ENCODE data around the gene HMBS. TPM values are rescaled to one million over a fixed set of nuclear protein-coding genes. Genes with fewer than 3 reads are reported as not detected.
A peak's percentile ranks its signal among the peaks of the same experiment; 100 is the strongest.

Gene HMBS
- total RNA-seq, 6 experiments from 2014 or later: 31.1 to 45.6 (median 41.9) TPM

GRCh38 chr11:119116601-119117000 lies 31.9 kb downstream of the HMBS start:
- Mint-ChIP-seq H3K27me3 (ENCODE audit: insufficient read depth) (no peaks in the 10 kb centered on the region; the same call in 1 of the 2 replicates), H3K36me3 (ENCODE audit: low read depth) (peaks cover 22% of the 10 kb centered on the region; the same call in 1 of the 2 replicates), H3K27ac (no peak overlapping the region), H3K9me3 (no peaks in the 10 kb centered on the region), H3K4me3 (no peak overlapping the region), H3K4me1 (ENCODE audit: low read depth) (peaks cover 22% of the 10 kb centered on the region)
- no peak for DNase-seq
- no peak for TF ChIP-seq CTCF (IDR thresholded peaks at IDR 0.05)

DNA sequence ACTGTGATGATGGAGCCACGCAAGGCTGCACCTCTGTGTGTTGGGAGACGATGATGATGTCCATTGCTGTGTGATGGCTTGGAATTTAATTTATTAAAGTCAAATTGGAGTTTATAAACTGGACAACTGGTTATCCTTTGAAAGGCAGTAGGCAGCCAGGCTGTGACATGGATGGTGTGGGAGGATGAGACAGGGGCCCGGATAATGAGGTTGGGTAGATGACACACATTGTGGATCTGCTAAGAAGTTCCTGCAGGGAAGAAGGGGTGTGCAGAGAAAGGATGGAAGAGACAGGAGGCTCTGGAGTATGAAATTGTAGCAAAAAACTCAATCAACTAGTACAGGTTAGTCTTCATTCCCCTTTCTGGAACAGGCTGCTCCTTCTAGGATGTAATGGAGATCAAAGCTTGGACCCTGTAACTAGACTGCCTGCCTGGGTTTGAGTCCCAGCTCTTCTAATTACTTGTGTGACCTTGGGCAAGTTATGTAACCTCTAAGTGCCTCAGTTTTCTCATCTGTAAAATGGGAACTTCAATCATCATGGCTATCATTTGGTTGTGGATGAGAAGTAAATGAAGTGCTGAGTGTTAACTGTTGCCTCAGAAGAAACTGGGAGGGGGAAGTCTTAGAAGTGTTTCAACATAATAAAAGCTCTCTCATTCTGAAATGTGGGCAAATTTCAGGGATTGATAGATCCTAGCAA lies 32.5 kb downstream of the HMBS start:
- Mint-ChIP-seq H3K9me3 (no peaks in the 10 kb centered on the region), H3K4me1 (ENCODE audit: low read depth) (peaks cover 27% of the 10 kb centered on the region), H3K36me3 (ENCODE audit: low read depth) (peaks cover 18% of the 10 kb centered on the region; the same call in 1 of the 2 replicates), H3K27ac (no peak overlapping the region), H3K27me3 (ENCODE audit: insufficient read depth) (no peaks in the 10 kb centered on the region), H3K4me3 (no peak overlapping the region)
- no peak for TF ChIP-seq CTCF (IDR thresholded peaks at IDR 0.05)
- DNase-seq: no peak

DNA sequence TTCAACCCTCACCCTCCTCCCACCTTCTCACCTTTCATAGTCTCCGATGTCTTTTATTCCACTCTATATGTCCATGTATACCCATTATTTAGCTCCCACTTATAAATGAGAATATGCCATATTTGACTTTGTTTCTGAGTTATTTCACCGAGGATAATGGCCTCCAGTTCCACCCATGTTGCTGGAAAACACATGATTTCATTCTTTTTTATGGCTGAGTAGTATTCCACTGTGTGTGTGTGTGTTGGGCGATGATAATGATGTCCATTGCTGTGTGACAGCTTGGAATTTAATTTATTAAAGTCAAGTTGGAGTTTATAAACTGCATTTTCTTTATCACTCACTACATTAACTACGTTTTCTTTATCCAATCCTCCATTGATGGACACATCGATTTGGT lies 33.5 kb downstream of the HMBS start:
- Mint-ChIP-seq H3K36me3 (ENCODE audit: low read depth) (peaks cover 14% of the 10 kb centered on the region; the same call in 1 of the 2 replicates), H3K4me1 (ENCODE audit: low read depth) (peaks cover 29% of the 10 kb centered on the region), H3K4me3 (no peak overlapping the region), H3K9me3 (no peaks in the 10 kb centered on the region), H3K27me3 (ENCODE audit: insufficient read depth) (no peaks in the 10 kb centered on the region), H3K27ac (no peak overlapping the region)
- no peak for TF ChIP-seq CTCF (IDR thresholded peaks at IDR 0.05)
- no peak for DNase-seq

GRCh38 chr11:119118946-119119345 lies 34.3 kb downstream of the HMBS start:
- Mint-ChIP-seq H3K27ac (no peak overlapping the region), H3K27me3 (ENCODE audit: insufficient read depth) (no peaks in the 10 kb centered on the region), H3K4me1 (ENCODE audit: low read depth) (peaks cover 28% of the 10 kb centered on the region), H3K36me3 (ENCODE audit: low read depth) (peaks cover 14% of the 10 kb centered on the region; the same call in 1 of the 2 replicates), H3K9me3 (no peaks in the 10 kb centered on the region), H3K4me3 (no peak overlapping the region)
- TF ChIP-seq CTCF (IDR thresholded peaks at IDR 0.05): no peak
- DNase-seq: no peak

DNA sequence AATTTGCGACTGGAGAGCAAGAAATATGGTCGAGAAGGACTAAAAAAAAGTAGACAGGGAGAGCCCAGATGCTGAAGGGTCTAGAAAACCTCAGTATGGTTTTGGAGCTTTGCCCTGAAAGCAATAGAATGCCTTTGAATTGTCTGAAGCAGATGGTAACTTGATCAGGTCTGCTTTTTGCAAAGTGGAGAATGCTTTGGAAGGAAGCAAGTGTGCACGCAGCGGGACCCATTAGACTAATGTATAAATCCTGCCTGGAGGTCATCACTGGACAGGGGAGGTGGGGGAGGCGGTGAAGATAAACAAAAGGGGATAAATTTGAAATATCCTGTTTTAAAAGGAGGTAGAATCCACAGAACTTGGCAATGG lies 35.9 kb downstream of the HMBS start:
- Mint-ChIP-seq H3K27ac (peak overlapping the region; percentile 85), H3K4me1 (ENCODE audit: low read depth) (peaks cover 28% of the 10 kb centered on the region), H3K36me3 (ENCODE audit: low read depth) (peaks cover 8% of the 10 kb centered on the region; the same call in 1 of the 2 replicates), H3K4me3 (peak overlapping the region; percentile 97), H3K27me3 (ENCODE audit: insufficient read depth) (no peaks in the 10 kb centered on the region), H3K9me3 (no peaks in the 10 kb centered on the region)
- DNase-seq: peak; percentile 38
- TF ChIP-seq CTCF (IDR thresholded peaks at IDR 0.05): no peak

Measured in HFFc6 (cell line).